Spleen (tissue), 7 donors: ENCODE results near the gene PANK4.

Source experiments
- CTCF ChIP-seq, 11 experiments: fragments of 200-600 bp in 7 of 11; fragments of 450-650 bp in 4 of 11; sonication (generic) in 4 of 11; IDR thresholded peaks in 8 of 11; conservative IDR thresholded peaks in 3 of 11; 1 replicate in 7 of 11; 2 replicates in 4 of 11; pipeline versions ENCODE4 v1.4.0 to v1.8.0; 2016 to 2021; ENCODE audit warnings: antibody characterized with exemption in 11 of 11, inconsistent platforms in 4 of 11, mild to moderate bottlenecking in 1 of 11
- POLR2A ChIP-seq, 3 donors: fragments of 450-650 bp; IDR thresholded peaks; one replicate each; pipeline ENCODE4 v1.5.1; 2017; ENCODE audit warnings: antibody characterized with exemption in 3 of 3, mild to moderate bottlenecking in 1 of 3
- POLR2AphosphoS5 ChIP-seq, 3 donors: sonication (generic); formaldehyde crosslinking; IDR thresholded peaks; one replicate each; pipeline ENCODE4 v1.5.1; 2017; ENCODE audit warnings: antibody characterized with exemption in 3 of 3
- donor health status: DM: no; HTN: no; CAD: no; lungs with moderate emphysema.
- donor health status: DM: no; HTN: no; CAD: no.
- donor health status: DM: no; HTN: no; CAD: no.

DNA sequence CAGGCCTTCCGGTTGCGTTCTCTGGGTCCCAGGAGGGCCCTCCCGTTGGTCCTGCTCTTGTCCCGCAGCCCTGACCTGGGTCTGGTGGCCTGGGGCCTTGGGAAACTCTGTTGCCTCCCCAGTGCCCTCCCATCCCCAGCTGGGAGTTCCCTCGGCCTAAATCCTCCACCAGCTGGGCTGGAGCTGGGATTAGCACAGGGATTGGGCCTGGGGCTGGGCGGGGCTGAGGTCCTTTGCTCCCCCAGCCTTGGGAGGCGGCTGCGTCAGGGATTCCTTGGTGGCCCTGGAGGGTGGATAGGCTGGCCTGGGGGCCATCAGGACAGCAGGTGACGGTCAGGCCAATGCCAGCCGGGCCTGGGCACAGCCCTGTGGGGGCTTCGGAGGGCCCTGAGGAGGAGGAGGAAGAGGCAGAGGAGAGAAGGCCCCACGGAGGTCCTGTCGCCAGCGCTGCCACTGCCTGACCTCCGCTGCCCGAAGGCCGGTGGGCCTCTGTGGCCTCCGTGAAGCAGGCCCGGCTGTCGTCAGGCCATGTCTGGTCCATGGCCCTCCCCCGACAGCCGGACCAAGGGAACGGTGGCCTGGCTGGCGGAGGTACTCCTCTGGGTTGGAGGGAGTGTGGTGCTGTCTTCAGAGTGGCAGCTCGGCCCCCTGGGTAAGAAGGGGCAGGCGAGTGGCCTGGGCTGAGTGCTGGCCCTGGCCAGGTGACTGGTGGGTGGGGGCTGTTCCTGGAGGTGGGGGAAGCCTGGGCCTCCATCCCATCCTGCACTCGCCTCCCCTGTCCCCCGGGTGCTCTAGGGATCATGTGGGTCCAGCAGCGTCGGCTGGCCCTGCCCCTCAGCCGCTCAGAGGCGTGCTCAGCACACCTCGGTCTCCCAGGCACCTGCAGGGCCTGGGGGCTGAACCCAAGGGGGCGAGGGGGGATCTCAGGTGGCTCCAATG lies 50.1 kb downstream of the PANK4 start, which contains the start of gene PLCH2:
- TF ChIP-seq CTCF (IDR thresholded peaks at IDR 0.05 in 8 of 11, conservative IDR thresholded peaks at IDR 0.05 in 3 of 11) (no peak), POLR2A (IDR thresholded peaks at IDR 0.05) (no peak), POLR2AphosphoS5 (IDR thresholded peaks at IDR 0.05) (no peak)
